ENCODE measurements around the gene DSC3. TPM values are rescaled to one million over a fixed set of nuclear protein-coding genes. Genes with fewer than 3 reads are reported as not detected.

The DSC3 gene
- total and polyA plus RNA-seq, 2 experiments from 2014 or later = 0.52 to 2.1 TPM

GRCh38 chr18:30988440-30988839 lies 54.1 kb downstream of the DSC3 start (continued):
- TF ChIP-seq, protein P1, sequence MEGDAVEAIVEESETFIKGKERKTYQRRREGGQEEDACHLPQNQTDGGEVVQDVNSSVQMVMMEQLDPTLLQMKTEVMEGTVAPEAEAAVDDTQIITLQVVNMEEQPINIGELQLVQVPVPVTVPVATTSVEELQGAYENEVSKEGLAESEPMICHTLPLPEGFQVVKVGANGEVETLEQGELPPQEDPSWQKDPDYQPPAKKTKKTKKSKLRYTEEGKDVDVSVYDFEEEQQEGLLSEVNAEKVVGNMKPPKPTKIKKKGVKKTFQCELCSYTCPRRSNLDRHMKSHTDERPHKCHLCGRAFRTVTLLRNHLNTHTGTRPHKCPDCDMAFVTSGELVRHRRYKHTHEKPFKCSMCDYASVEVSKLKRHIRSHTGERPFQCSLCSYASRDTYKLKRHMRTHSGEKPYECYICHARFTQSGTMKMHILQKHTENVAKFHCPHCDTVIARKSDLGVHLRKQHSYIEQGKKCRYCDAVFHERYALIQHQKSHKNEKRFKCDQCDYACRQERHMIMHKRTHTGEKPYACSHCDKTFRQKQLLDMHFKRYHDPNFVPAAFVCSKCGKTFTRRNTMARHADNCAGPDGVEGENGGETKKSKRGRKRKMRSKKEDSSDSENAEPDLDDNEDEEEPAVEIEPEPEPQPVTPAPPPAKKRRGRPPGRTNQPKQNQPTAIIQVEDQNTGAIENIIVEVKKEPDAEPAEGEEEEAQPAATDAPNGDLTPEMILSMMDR (conservative IDR thresholded peaks at IDR 0.05; ENCODE audit: low read depth in 2 of 2) = no peak
- TF ChIP-seq, protein P2, sequence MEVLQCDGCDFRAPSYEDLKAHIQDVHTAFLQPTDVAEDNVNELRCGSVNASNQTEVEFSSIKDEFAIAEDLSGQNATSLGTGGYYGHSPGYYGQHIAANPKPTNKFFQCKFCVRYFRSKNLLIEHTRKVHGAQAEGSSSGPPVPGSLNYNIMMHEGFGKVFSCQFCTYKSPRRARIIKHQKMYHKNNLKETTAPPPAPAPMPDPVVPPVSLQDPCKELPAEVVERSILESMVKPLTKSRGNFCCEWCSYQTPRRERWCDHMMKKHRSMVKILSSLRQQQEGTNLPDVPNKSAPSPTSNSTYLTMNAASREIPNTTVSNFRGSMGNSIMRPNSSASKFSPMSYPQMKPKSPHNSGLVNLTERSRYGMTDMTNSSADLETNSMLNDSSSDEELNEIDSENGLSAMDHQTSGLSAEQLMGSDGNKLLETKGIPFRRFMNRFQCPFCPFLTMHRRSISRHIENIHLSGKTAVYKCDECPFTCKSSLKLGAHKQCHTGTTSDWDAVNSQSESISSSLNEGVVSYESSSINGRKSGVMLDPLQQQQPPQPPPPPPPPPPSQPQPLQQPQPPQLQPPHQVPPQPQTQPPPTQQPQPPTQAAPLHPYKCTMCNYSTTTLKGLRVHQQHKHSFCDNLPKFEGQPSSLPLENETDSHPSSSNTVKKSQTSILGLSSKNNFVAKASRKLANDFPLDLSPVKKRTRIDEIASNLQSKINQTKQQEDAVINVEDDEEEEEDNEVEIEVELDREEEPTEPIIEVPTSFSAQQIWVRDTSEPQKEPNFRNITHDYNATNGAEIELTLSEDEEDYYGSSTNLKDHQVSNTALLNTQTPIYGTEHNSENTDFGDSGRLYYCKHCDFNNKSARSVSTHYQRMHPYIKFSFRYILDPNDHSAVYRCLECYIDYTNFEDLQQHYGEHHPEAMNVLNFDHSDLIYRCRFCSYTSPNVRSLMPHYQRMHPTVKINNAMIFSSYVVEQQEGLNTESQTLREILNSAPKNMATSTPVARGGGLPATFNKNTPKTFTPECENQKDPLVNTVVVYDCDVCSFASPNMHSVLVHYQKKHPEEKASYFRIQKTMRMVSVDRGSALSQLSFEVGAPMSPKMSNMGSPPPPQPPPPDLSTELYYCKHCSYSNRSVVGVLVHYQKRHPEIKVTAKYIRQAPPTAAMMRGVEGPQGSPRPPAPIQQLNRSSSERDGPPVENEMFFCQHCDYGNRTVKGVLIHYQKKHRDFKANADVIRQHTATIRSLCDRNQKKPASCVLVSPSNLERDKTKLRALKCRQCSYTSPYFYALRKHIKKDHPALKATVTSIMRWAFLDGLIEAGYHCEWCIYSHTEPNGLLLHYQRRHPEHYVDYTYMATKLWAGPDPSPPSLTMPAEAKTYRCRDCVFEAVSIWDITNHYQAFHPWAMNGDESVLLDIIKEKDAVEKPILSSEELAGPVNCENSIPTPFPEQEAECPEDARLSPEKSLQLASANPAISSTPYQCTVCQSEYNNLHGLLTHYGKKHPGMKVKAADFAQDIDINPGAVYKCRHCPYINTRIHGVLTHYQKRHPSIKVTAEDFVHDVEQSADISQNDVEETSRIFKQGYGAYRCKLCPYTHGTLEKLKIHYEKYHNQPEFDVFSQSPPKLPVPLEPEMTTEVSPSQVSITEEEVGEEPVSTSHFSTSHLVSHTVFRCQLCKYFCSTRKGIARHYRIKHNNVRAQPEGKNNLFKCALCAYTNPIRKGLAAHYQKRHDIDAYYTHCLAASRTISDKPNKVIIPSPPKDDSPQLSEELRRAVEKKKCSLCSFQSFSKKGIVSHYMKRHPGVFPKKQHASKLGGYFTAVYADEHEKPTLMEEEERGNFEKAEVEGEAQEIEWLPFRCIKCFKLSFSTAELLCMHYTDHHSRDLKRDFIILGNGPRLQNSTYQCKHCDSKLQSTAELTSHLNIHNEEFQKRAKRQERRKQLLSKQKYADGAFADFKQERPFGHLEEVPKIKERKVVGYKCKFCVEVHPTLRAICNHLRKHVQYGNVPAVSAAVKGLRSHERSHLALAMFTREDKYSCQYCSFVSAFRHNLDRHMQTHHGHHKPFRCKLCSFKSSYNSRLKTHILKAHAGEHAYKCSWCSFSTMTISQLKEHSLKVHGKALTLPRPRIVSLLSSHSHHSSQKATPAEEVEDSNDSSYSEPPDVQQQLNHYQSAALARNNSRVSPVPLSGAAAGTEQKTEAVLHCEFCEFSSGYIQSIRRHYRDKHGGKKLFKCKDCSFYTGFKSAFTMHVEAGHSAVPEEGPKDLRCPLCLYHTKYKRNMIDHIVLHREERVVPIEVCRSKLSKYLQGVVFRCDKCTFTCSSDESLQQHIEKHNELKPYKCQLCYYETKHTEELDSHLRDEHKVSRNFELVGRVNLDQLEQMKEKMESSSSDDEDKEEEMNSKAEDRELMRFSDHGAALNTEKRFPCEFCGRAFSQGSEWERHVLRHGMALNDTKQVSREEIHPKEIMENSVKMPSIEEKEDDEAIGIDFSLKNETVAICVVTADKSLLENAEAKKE (CRISPR knock-in tag; IDR thresholded peaks at IDR 0.05) = no peak
- no peak for TF ChIP-seq JUNB (IDR thresholded peaks at IDR 0.05; ENCODE audit: unreplicated experiment)
- TF ChIP-seq ZNF331 (CRISPR knock-in tag; IDR thresholded peaks at IDR 0.05; ENCODE audit: low read depth) = no peak
- no peak for TF ChIP-seq EZH2 (IDR thresholded peaks at IDR 0.05; ENCODE audit: low read depth, unreplicated experiment)
- TF ChIP-seq CREB1 (CRISPR knock-in tag; IDR thresholded peaks at IDR 0.05; ENCODE audit: low read depth) = no peak

- H3K27ac ChIP-seq (ENCODE audit: low read depth) = no peak overlapping the region
- TF ChIP-seq ETS1 (IDR thresholded peaks at IDR 0.05) (no peak), EZH2phosphoT487 (IDR thresholded peaks at IDR 0.05; ENCODE audit: unreplicated experiment) (no peak), ZNF331 (CRISPR knock-in tag; IDR thresholded peaks at IDR 0.05; ENCODE audit: low read depth) (no peak)
Measured at GRCh38 chr18:30987467-30988241, 54.9 kb downstream of the DSC3 start.

More at GRCh38 chr18:30987467-30988241, 54.9 kb downstream of the DSC3 start:
- no peak overlapping the region for H3K4me3 ChIP-seq
- ATAC-seq (no peak), DNase-seq (ENCODE audit: low spot score) (no peak)
- no peaks in the 10 kb centered on the region for H3K27me3 ChIP-seq (ENCODE audit: insufficient read depth)
- H3K4me1 Mint-ChIP-seq = peaks cover under 1% of the 10 kb centered on the region; the same call in 1 of the 3 replicates
- no peaks in the 10 kb centered on the region; the same call in 2 of the 3 replicates for H3K9me3 Mint-ChIP-seq
- no peaks in the 10 kb centered on the region for H3K4me1 ChIP-seq (ENCODE audit: insufficient read depth)
- H3F3A ChIP-seq (replicated peaks; ENCODE audit: low read depth) = no peaks in the 10 kb centered on the region
- no peaks in the 10 kb centered on the region for H3K36me3 ChIP-seq (ENCODE audit: insufficient read depth)
- H3K9me2 ChIP-seq (ENCODE audit: insufficient read depth) = no peaks in the 10 kb centered on the region
- no peak overlapping the region for H3K4me3 Mint-ChIP-seq
- H4K20me1 ChIP-seq (replicated peaks; ENCODE audit: insufficient read depth) = no peaks in the 10 kb centered on the region
- H3K36me3 Mint-ChIP-seq (ENCODE audit: low read depth) = no peaks in the 10 kb centered on the region
- no peak overlapping the region for H3K4me2 ChIP-seq
- peaks cover 2% of the 10 kb centered on the region for H3K27me3 Mint-ChIP-seq (ENCODE audit: insufficient read depth, low read depth, poor library complexity)
- H3K79me2 ChIP-seq (replicated peaks; ENCODE audit: insufficient read depth) = no peaks in the 10 kb centered on the region
- peak overlapping the region; percentile 43; the same call in 1 of the 2 replicates for H2AFZ ChIP-seq
- H3K27ac Mint-ChIP-seq = no peak overlapping the region

Data from GM23338 (cell line).